ENCODE data around the gene LTV1.

DNA sequence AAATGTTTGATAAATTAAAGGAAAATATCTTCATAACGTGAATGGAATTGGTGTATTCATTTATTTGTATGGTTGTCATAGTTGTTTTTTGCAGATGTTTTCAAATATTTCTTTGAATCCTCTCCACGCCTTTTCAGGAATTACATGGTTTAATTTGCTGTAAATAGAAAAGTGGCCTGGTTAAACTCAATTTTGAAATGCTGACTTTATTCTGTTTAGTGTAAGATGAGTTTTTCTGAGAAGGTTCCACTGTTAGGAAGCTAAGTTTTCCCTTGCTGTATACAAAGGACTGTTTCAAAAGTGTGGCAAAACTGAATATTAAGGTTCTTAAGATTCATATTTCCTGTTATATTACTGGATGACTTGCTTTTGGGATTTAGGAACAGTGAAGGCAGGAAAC is 20.6 kb downstream of the LTV1 start:
- TF ChIP-seq, protein P1, sequence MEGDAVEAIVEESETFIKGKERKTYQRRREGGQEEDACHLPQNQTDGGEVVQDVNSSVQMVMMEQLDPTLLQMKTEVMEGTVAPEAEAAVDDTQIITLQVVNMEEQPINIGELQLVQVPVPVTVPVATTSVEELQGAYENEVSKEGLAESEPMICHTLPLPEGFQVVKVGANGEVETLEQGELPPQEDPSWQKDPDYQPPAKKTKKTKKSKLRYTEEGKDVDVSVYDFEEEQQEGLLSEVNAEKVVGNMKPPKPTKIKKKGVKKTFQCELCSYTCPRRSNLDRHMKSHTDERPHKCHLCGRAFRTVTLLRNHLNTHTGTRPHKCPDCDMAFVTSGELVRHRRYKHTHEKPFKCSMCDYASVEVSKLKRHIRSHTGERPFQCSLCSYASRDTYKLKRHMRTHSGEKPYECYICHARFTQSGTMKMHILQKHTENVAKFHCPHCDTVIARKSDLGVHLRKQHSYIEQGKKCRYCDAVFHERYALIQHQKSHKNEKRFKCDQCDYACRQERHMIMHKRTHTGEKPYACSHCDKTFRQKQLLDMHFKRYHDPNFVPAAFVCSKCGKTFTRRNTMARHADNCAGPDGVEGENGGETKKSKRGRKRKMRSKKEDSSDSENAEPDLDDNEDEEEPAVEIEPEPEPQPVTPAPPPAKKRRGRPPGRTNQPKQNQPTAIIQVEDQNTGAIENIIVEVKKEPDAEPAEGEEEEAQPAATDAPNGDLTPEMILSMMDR (IDR thresholded peaks at IDR 0.05; ENCODE audit: poor library complexity, severe bottlenecking) = no peak
- TF ChIP-seq EZH2 (IDR thresholded peaks at IDR 0.05; ENCODE audit: borderline replicate concordance, insufficient read depth, low read length, poor library complexity, severe bottlenecking) = no peak
- no peak for TF ChIP-seq EP300 (conservative IDR thresholded peaks at IDR 0.05; ENCODE audit: poor library complexity, severe bottlenecking)
- no peak for TF ChIP-seq MXI1 (conservative IDR thresholded peaks at IDR 0.05; ENCODE audit: poor library complexity, severe bottlenecking)
- no peak for TF ChIP-seq TAF1 (IDR thresholded peaks at IDR 0.05; ENCODE audit: low read depth)
- TF ChIP-seq POLR2AphosphoS5 (IDR thresholded peaks at IDR 0.05) = no peak
- TF ChIP-seq REST (IDR thresholded peaks at IDR 0.05; ENCODE audit: borderline replicate concordance) = no peak

Data from neural cell (in vitro differentiated cells).